HG02943 (cell line): ENCODE results near the gene PSMB7.

Source experiments
- ATAC-seq: cut with Tn5 transposase; IDR thresholded peaks from one replicate; pipeline ENCODE4 v1.9.1; 2021; ENCODE audit warnings: mild to moderate bottlenecking, low read depth, moderate library complexity; ENCODE audit not compliant: unreplicated experiment

Gene PSMB7

DNA sequence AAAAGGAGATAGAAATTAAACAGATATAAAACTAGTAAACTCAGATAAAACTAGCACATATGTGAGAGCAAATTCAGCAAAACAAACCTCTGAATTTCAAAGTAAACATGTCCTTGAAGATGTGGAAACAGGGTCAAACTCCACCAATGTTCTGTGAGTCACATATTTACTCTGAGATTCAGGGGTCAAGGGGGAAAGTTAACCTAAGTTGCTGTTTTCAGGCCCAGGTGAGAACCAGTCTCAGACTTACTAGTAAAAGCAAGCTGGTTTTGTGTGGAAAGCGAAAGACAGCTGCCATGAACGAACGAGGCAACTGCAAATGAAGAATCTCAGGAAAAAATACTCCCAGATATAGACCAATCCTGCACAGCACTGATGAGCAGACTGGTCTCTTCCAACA is 29.0 kb downstream of the PSMB7 start:
- ATAC-seq, result no peak

GRCh38 chr9:124385623-124386022 is 29.6 kb downstream of the PSMB7 start:
- ATAC-seq, result no peak

DNA sequence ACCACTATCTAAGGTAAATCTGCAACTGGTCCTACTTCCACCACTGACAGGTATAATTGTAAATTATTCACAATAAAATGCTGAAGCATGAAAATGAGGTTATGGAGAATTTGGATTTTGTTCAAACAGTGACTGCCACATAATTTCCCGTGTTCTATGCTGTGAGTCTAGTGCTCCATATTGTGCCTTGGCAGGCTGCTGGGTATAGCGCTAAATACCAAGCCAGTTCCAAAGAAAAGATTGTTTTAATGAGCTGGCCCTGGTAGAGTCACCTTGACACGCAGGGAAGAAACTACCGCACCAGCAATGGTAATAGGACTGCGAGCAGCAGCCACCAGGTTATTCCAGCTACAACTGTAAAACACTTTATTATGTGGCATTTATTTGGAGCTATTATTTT is 30.4 kb downstream of the PSMB7 start:
- ATAC-seq, result no peak

DNA sequence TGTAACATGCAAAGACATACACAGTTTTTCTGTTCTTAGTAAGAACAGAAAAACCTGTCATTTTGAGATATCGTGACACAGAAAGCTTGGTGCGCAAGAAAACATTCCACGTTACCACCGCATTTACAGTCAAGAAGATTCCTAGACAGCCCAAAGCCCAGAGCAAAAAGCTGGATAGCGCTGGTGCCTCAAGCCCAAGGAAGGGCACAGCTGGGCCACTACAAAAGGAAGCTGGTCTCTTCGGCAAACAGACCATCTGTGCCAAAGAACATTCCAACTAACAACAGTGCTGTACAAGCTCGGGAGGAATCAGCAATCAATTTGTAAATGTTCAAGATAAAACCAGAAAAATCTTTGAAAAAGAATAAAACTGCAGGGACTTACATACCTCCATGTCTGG is 31.0 kb downstream of the PSMB7 start:
- ATAC-seq, result no peak

DNA sequence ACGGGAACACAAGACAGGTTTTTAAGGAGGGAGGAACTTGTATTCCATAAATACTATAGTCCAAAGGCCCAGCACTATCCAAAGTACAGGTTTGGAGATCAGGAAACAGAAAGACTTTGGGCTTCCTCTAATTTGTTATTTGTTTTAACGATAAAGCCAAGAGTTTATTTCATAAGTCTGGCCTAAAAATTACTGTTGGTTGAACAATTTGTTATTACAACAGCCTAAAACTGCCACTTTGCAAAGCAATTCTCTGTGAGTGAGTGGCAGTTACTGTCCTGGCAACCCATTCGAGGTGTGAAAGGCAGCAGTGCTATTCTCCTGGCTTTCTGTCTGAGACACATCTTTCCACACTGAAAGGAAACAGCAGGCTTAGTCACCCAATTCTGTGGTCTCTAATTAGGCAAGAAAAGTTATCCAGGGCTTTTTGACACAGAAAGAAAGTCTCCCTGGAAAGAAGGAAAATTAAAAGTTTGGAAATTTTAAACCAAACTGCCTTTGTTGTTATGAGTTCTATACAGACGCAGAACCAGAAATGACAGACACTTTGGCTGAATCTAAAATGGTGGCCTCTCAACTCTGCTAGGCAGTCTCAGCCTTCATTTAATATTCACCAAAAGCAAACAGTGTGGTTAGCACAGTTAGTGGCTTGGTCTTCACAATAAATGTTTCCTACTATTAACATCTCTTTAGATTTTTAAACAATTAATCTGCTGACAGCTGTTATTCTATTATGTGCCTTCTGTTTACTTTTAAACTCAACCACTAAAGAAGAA is 33.9 kb downstream of the PSMB7 start:
- no peak for ATAC-seq

- no peak for ATAC-seq
Observed at GRCh38 chr9:124377551-124378406, 37.5 kb downstream of the PSMB7 start.

- no peak for ATAC-seq
Observed at GRCh38 chr9:124376329-124376728, 38.9 kb downstream of the PSMB7 start.

- no peak for ATAC-seq
Observed at GRCh38 chr9:124375726-124376125, 39.5 kb downstream of the PSMB7 start.

DNA sequence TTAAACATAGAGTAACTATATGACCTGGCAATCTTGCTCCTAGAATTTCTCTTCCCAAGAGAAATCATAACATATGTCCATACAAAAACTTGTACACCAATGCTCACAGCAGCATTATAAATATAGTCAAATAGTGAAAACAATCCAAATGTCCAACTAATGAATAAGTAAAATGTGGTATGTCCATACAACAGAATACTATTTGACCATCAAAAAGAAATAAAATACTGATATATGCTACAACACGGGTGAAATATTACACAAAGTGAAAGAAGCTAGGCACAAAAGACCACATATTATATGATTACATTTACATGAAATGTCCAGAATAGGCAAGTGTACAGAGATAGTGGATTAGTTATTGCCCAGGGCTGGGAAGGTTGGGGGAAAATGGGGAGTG is 41.4 kb downstream of the PSMB7 start:
- no peak for ATAC-seq

GRCh38 chr9:124373386-124373785 is 41.9 kb downstream of the PSMB7 start:
- no peak for ATAC-seq

DNA sequence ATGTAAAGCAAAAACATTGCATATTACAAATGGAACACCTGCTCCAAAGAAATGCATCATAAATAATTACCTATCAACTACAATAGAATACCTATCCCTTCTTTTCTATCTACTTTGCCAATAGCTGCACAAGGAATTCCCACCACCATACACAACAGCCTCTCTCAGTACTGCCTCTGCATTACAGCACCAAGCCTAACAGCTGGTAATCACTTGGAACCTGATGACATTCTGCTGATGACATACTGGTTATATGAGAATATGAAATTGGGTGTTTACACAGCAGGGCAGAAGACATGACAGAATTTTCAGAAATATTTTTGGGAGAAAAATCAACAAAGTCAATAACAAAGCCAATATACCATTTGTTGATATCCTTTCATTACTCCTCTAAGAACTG is 43.2 kb downstream of the PSMB7 start:
- no peak for ATAC-seq

DNA sequence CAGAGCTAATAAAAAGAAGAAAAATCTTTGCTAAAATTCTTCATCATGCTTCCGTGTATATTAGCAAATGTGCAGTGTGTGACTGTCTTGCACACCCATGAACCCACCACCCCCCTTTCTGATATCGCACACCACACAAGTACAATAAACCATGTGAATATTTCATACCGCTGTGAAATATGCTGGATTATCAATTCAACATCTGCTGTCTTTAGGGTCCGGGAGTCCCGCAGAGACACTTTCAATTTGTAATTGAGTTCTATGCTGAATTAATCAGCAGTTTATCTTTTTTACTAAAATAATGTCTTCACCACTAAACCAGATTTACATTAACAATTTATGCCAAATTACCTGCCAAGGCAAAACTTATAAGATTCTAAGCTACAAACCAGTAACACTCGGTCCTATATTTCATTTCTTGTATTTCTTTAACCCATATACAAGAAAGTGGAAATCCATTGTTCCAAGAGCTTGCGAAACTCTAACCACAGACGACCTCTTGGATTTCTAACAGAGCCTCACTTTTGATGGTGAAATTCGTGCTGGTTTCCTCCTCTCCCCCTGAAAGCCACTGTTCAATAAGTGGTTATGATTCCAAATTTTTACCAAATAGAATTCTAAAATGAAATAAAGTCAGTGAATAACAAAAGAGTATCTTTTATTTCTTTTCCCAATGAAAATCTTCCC is 44.2 kb downstream of the PSMB7 start:
- ATAC-seq, result no peak

GRCh38 chr9:124369231-124369797 is 45.9 kb downstream of the PSMB7 start:
- ATAC-seq, result no peak

GRCh38 chr9:124368692-124369091 is 46.5 kb downstream of the PSMB7 start:
- no peak for ATAC-seq

- no peak for ATAC-seq
Observed at GRCh38 chr9:124366476-124367220, 48.6 kb downstream of the PSMB7 start.

DNA sequence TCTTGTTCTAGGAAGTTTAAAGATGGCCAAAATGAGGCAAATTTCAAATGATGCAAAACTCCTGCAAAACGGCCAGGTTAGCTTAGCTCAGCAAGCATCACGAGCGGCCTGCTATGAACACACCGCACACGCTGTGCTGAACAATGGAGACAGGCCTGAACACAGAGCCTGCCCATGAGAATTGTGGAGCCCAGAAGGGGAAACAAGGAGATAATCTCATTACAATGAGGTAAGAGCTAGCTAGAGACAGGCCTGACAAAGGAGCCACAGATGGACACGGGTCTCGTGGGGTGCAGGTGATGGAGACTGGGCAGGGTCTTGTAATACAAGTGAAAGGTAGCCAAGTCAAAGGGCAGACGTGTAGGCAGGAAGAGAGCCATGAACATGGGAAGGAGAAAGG is 50.2 kb downstream of the PSMB7 start:
- no peak for ATAC-seq

- ATAC-seq, result no peak
Observed at GRCh38 chr9:124364141-124364540, 51.1 kb downstream of the PSMB7 start.

- no peak for ATAC-seq
Observed at GRCh38 chr9:124363326-124364096, 51.7 kb downstream of the PSMB7 start.

- no peak for ATAC-seq
Observed at GRCh38 chr9:124361128-124361527, 54.1 kb downstream of the PSMB7 start.
